Urinary bladder (tissue), 4 donors: ENCODE results near the gene BBS5. TPM values are rescaled to one million over a fixed set of nuclear protein-coding genes. Genes with fewer than 3 reads are reported as not detected.
A peak's percentile ranks its signal among the peaks of the same experiment; 100 is the strongest.

ENCODE experiments used
- DNase-seq: peaks from one replicate; pipeline ENCODE4 v3.0.0-alpha.2; 2015; ENCODE audit errors: extremely low spot score
- H3K27ac ChIP-seq: one replicate; pipeline ENCODE4 v1.5.1; 2013; ENCODE audit warnings: low read depth, mild to moderate bottlenecking, moderate library complexity
- H3K36me3 ChIP-seq: one replicate; pipeline ENCODE4 v1.6.1; 2013; ENCODE audit warnings: mild to moderate bottlenecking, moderate library complexity; ENCODE audit not compliant: insufficient read depth
- H3K4me1 ChIP-seq: one replicate; pipeline ENCODE4 v1.6.1; 2013; ENCODE audit warnings: mild to moderate bottlenecking, moderate library complexity; ENCODE audit not compliant: insufficient read depth
- H3K4me3 ChIP-seq: one replicate; pipeline ENCODE4 v1.5.1; 2013; ENCODE audit warnings: low read depth, low read length
- WGBS: extraction: QIAGEN DNeasy Blood & Tissue Kit; methylation state at CpG from one replicate; pipeline ENCODE4 v1.1.7; 2013; 5-methylcytosine and 5-hydroxymethylcytosine counted together
- polyA plus RNA-seq: library from polyadenylated mRNA; stranded (reverse); fragments of 200-250 nt; gene quantifications from one replicate; pipeline ENCODE4 v1.2.3, GENCODE V29; 2013
- total RNA-seq: library from RNA; depleted of rRNA; stranded (reverse); fragments of >200 nt; gene quantifications from one replicate; pipeline ENCODE4 v1.2.3, GENCODE V29; 2014
- donor health status: healthy with polysubstance abuse.
- donor health status: healthy.

BBS5 gene
- total and polyA plus RNA-seq, 2 donors: 9.5 to 13.8 TPM

DNA sequence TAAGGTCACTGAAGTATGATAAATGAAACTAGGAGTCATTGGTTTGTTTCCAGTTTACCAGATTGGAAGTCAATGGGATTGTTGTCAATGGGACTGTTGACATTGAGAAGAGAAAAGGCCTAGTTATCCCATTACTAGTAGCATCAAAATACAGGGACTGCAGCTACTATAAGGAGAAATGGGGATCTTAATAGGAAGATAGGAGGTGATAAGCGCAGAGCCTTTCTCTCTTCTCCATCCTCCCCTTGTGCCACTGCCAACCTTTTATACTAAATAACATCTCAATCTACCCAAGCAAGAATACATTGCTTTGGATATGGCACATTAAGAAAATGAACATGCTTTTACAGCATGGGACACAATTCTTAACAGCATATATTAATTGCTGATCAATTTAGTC is 10.5 kb upstream of the BBS5 start:
- DNase-seq: no peak
- 89% methylated on average over 1 of the region's 1 CpG for WGBS
- Histone ChIP-seq H3K4me3 (no peak overlapping the region), H3K4me1 (no peaks in the 10 kb centered on the region), H3K36me3 (no peaks in the 10 kb centered on the region), H3K27ac (no peak overlapping the region)

DNA sequence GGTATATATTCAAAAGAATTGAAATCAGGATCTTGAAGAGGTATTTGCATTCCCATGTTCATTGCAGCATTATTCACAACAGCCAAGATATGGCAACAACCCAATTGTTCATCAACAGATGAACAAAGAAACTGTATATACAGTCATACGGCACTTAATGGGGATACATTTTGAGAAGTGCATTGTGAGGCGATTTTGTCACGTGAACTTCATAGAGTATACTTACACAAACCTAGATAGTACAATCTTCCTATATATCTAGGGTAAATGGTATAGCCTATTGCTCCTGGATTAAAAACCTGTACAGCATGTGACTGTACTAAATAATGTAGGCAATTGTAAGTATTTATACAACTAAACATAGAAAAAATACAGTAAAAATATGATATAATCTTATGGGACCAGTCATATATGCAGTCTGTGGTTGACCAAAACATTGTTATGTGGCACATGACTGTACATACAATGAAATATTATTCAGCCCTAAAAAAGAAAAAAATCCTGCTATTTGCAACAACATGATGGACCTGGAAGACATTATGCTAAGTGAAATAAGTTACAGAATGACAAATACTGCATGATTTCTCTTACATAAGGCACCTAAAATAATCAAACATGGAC is 9.2 kb upstream of the BBS5 start:
- Histone ChIP-seq H3K27ac (no peak overlapping the region), H3K36me3 (no peaks in the 10 kb centered on the region), H3K4me1 (no peaks in the 10 kb centered on the region), H3K4me3 (no peak overlapping the region)
- 66% methylated on average over 3 of the region's 3 CpGs for WGBS
- no peak for DNase-seq

- H3K27ac ChIP-seq: no peak overlapping the region
- H3K4me3 ChIP-seq: no peak overlapping the region
- WGBS: 76% methylated on average over 1 of the region's 1 CpG
- no peak for DNase-seq
- no peaks in the 10 kb centered on the region for H3K4me1 ChIP-seq
- no peaks in the 10 kb centered on the region for H3K36me3 ChIP-seq
These were observed 7.0 kb upstream of the BBS5 start for GRCh38 chr2:169472249-169472648.

DNA sequence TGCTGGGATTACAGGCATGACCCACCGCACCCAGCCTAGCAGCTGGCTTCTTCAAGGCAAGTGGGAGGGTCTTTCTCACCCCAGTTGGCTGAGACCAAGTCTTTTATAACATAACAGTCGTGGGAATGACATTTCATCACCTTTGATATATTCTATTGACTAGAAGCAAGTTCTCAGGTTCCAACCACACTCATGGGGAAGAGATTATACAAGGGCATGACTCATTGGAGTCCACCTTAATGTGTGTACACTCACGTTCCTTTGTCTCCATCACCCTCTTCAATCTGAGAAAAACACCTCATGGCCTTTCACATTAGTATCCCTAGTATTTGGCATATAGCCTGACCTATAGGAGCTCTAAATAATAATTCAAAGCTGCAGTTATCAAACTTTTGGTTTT is 2.8 kb upstream of the BBS5 start:
- no peak for DNase-seq
- WGBS: 79% methylated on average over 3 of the region's 3 CpGs
- H3K4me1 ChIP-seq: no peaks in the 10 kb centered on the region

GRCh38 chr2:169478339-169478738 is 955 bp upstream of the BBS5 start:
- no peak overlapping the region for H3K27ac ChIP-seq
- no peaks in the 10 kb centered on the region for H3K4me1 ChIP-seq
- H3K36me3 ChIP-seq: no peaks in the 10 kb centered on the region
- no peak for DNase-seq
- WGBS: 65% methylated on average over 3 of the region's 3 CpGs
- H3K4me3 ChIP-seq: no peak overlapping the region

More for the DNA sequence above, 2.8 kb upstream of the BBS5 start:
- no peak overlapping the region for H3K27ac ChIP-seq
- H3K36me3 ChIP-seq: no peaks in the 10 kb centered on the region
- no peak overlapping the region for H3K4me3 ChIP-seq

GRCh38 chr2:169478745-169479256 is 493 bp upstream of the BBS5 start:
- Histone ChIP-seq H3K36me3 (no peaks in the 10 kb centered on the region), H3K4me3 (peak overlapping the region; percentile 70), H3K27ac (peak overlapping the region; percentile 12), H3K4me1 (no peaks in the 10 kb centered on the region)
- 75% methylated on average over 14 of the region's 14 CpGs for WGBS
- DNase-seq: no peak

GRCh38 chr2:169480079-169480465 is 778 bp downstream of the BBS5 start:
- no peak overlapping the region for H3K27ac ChIP-seq
- peak overlapping the region; percentile 70 for H3K4me3 ChIP-seq
- no peaks in the 10 kb centered on the region for H3K4me1 ChIP-seq
- WGBS: 24% methylated on average over 9 of the region's 9 CpGs
- peaks cover 2% of the 10 kb centered on the region for H3K36me3 ChIP-seq
- no peak for DNase-seq

GRCh38 chr2:169485650-169486138 is 6.4 kb downstream of the BBS5 start:
- Histone ChIP-seq H3K4me1 (no peaks in the 10 kb centered on the region), H3K36me3 (peaks cover 2% of the 10 kb centered on the region), H3K27ac (no peak overlapping the region), H3K4me3 (no peak overlapping the region)
- no peak for DNase-seq
- whole genome bisulfite sequencing: 83% methylated on average over 1 of the region's 1 CpG

GRCh38 chr2:169486487-169486886 is 7.2 kb downstream of the BBS5 start:
- Histone ChIP-seq H3K27ac (no peak overlapping the region), H3K36me3 (peaks cover 2% of the 10 kb centered on the region), H3K4me3 (no peak overlapping the region), H3K4me1 (no peaks in the 10 kb centered on the region)
- no peak for DNase-seq

DNA sequence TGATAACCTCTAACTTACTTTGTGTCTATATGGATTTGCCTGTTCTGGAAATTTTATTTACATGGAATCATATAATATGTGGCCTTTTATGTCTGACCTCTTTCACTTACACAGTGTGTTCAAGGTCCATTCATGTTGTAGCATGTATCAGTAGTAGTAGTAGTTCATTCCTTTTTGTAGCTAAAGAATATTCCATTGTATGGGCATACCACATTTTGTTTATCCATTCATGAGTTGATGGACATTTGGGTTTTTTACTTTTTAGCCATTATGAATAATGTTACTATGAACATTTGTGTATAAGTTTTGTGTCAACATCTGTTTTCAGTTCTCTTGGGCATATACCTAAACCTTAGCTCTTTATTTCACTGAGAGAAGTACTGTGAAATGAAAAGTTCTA is 11.5 kb downstream of the BBS5 start:
- DNase-seq: no peak
- no peaks in the 10 kb centered on the region for H3K4me1 ChIP-seq
- no peak overlapping the region for H3K4me3 ChIP-seq
- no peak overlapping the region for H3K27ac ChIP-seq
- H3K36me3 ChIP-seq: no peaks in the 10 kb centered on the region

GRCh38 chr2:169491378-169491777 is 12.1 kb downstream of the BBS5 start:
- no peaks in the 10 kb centered on the region for H3K4me1 ChIP-seq
- no peak for DNase-seq
- H3K4me3 ChIP-seq: no peak overlapping the region
- no peak overlapping the region for H3K27ac ChIP-seq
- H3K36me3 ChIP-seq: no peaks in the 10 kb centered on the region

DNA sequence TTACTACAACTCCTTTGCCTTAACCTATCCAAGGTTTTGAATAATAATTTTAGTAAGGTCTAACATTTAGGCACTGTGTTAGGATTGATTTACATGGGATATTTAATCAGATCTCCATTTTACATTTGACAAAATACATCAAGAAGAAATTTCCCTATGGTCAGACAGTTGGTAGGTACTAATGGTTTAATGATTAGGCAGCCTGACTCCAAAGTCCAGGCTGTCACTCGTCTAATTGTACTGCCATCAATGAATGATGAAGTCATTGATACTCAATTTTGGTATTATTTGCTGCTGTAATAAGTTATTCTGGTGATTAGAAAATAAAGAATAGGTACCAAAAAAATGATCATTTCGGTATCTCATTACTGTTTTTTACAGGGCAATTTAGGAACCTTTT is 14.1 kb downstream of the BBS5 start:
- Histone ChIP-seq H3K4me3 (no peak overlapping the region), H3K36me3 (no peaks in the 10 kb centered on the region), H3K27ac (no peak overlapping the region), H3K4me1 (no peaks in the 10 kb centered on the region)
- no peak for DNase-seq
- WGBS: 92% methylated on average over 2 of the region's 2 CpGs

- H3K36me3 ChIP-seq: no peaks in the 10 kb centered on the region
- H3K4me1 ChIP-seq: no peaks in the 10 kb centered on the region
- no peak overlapping the region for H3K27ac ChIP-seq
- no peak for DNase-seq
- no peak overlapping the region for H3K4me3 ChIP-seq
- WGBS: 95% methylated on average over 5 of the region's 5 CpGs
These were observed 16.1 kb downstream of the BBS5 start for GRCh38 chr2:169495310-169495928.

GRCh38 chr2:169504651-169505050 is 25.4 kb downstream of the BBS5 start:
- Histone ChIP-seq H3K4me3 (no peak overlapping the region), H3K4me1 (peaks cover 1% of the 10 kb centered on the region), H3K36me3 (no peaks in the 10 kb centered on the region), H3K27ac (no peak overlapping the region)
- WGBS: 98% methylated on average over 19 of the region's 19 CpGs
- DNase-seq: no peak
